Spleen (tissue), 11 donors: ENCODE results near the gene PRKG1. TPM values are rescaled to one million over a fixed set of nuclear protein-coding genes. Genes with fewer than 3 reads are reported as not detected.

Experiments used
- DNase-seq: peaks from one replicate; pipeline ENCODE4 v3.0.0-alpha.2; 2020
- H3K27ac ChIP-seq, 8 donors: fragments of 200-600 bp; sonication (generic) in 7 of 8; 1 replicate in 4 of 8; 2 replicates in 4 of 8; pipeline versions ENCODE4 v1.5.0 to v1.8.0; 2016 to 2021; ENCODE audit warnings: inconsistent platforms in 4 of 8, mild to moderate bottlenecking in 4 of 8, moderate library complexity in 1 of 8
- H3K27me3 ChIP-seq, 7 donors: fragments of 200-600 bp; sonication (generic) in 6 of 7; replicated peaks in 1 of 7; 1 replicate in 4 of 7; 2 replicates in 3 of 7; pipeline versions ENCODE4 v1.5.0 to v1.8.0; 2016 to 2021; ENCODE audit warnings: inconsistent platforms in 3 of 7, mild to moderate bottlenecking in 1 of 7
- H3K36me3 ChIP-seq, 6 donors: fragments of 200-600 bp; sonication (generic) in 5 of 6; 1 replicate in 4 of 6; 2 replicates in 2 of 6; pipeline versions ENCODE4 v1.5.0 to v1.8.0; 2016 to 2021; ENCODE audit warnings: inconsistent platforms in 2 of 6
- H3K4me1 ChIP-seq, 6 donors: fragments of 200-600 bp; sonication (generic) in 5 of 6; 1 replicate in 3 of 6; 2 replicates in 3 of 6; pipeline versions ENCODE4 v1.5.0 to v1.8.0; 2016 to 2021; ENCODE audit warnings: inconsistent platforms in 3 of 6
- H3K4me3 ChIP-seq, 8 donors: fragments of 200-600 bp; sonication (generic) in 7 of 8; 1 replicate in 4 of 8; 2 replicates in 4 of 8; pipeline versions ENCODE4 v1.5.0 to v1.8.0; 2016 to 2021; ENCODE audit warnings: inconsistent platforms in 4 of 8, mild to moderate bottlenecking in 4 of 8, moderate library complexity in 2 of 8
- H3K9me3 ChIP-seq, 8 donors: fragments of 200-600 bp; sonication (generic) in 7 of 8; 1 replicate in 4 of 8; 2 replicates in 4 of 8; pipeline versions ENCODE4 v1.5.0 to v1.8.0; 2016 to 2021; ENCODE audit warnings: inconsistent platforms in 4 of 8
- CTCF ChIP-seq, 11 experiments: fragments of 200-600 bp in 7 of 11; fragments of 450-650 bp in 4 of 11; sonication (generic) in 4 of 11; IDR thresholded peaks in 8 of 11; conservative IDR thresholded peaks in 3 of 11; 1 replicate in 7 of 11; 2 replicates in 4 of 11; pipeline versions ENCODE4 v1.4.0 to v1.8.0; 2016 to 2021; ENCODE audit warnings: antibody characterized with exemption in 11 of 11, inconsistent platforms in 4 of 11, mild to moderate bottlenecking in 1 of 11
- POLR2A ChIP-seq, 3 donors: fragments of 450-650 bp; IDR thresholded peaks; one replicate each; pipeline ENCODE4 v1.5.1; 2017; ENCODE audit warnings: antibody characterized with exemption in 3 of 3, mild to moderate bottlenecking in 1 of 3
- POLR2AphosphoS5 ChIP-seq, 3 donors: sonication (generic); formaldehyde crosslinking; IDR thresholded peaks; one replicate each; pipeline ENCODE4 v1.5.1; 2017; ENCODE audit warnings: antibody characterized with exemption in 3 of 3
- WGBS, 5 donors: extraction: QIAGEN DNeasy Blood & Tissue Kit in 3 of 5; methylation state at CpG; one replicate each; pipeline versions ENCODE4 v1.1.5 to v1.1.7; 2013 to 2018; 5-methylcytosine and 5-hydroxymethylcytosine counted together
- intact Hi-C: fragments of 100-400 bp; cut with DNase I; formaldehyde crosslinking; loops from one replicate; pipeline ENCODE4 v1.15.0; 2023; ENCODE audit warnings: low total_unique reads
- polyA plus RNA-seq, 3 donors: library from polyadenylated mRNA; stranded (reverse); fragments of 200-250 nt; gene quantifications; one replicate each; pipeline ENCODE4 v1.2.1, GENCODE V29; 2013
- total RNA-seq, 7 donors: library from RNA; depleted of rRNA in 3 of 7; stranded (reverse); fragments of >200 nt in 3 of 7; fragmentation: NEBNext Ultra II Directional in 4 of 7; extraction: Animal tissue kit (Norgen Biotek cat#: 25700) in 4 of 7; gene quantifications; one replicate each; pipeline versions ENCODE4 v1.1.0 to v1.2.1, GENCODE V29; 2016 to 2021
- donor health status: healthy with polysubstance abuse.
- donor health status: DM: no; HTN: no; CAD: no; lungs with moderate emphysema.
- donor health status: DM: no; HTN: no; CAD: no.
- donor health status: Bipolar disorder and iron deficiency.
- donor health status: healthy.
- donor health status: DM: no; HTN: no; CAD: no.
- donor health status: DM: yes; HTN: yes; CAD: no.

PRKG1 gene
- total and polyA plus RNA-seq, 10 donors, result 0.65 to 10.5 (median 7.2) TPM

- H3K4me1 ChIP-seq, result no peaks in the 10 kb centered on the region
- no peaks in the 10 kb centered on the region for H3K36me3 ChIP-seq
- H3K9me3 ChIP-seq, result no peaks in the 10 kb centered on the region
- no peak overlapping the region for H3K4me3 ChIP-seq
- TF ChIP-seq POLR2A (IDR thresholded peaks at IDR 0.05), result no peak
- no peak for TF ChIP-seq CTCF (IDR thresholded peaks at IDR 0.05 in 8 of 11, conservative IDR thresholded peaks at IDR 0.05 in 3 of 11)
- TF ChIP-seq POLR2AphosphoS5 (IDR thresholded peaks at IDR 0.05), result no peak
- DNase-seq, result no peak
- 63 to 100% (median 75%) methylated on average over 1 of the region's 1 CpG for WGBS, 5 donors
- H3K27ac ChIP-seq, result no peak overlapping the region
- H3K27me3 ChIP-seq, result no peaks in the 10 kb centered on the region
- intact Hi-C loops, result no loop called here
These were observed 1262.9 kb downstream of the PRKG1 start for GRCh38 chr10:52337225-52337624.

DNA sequence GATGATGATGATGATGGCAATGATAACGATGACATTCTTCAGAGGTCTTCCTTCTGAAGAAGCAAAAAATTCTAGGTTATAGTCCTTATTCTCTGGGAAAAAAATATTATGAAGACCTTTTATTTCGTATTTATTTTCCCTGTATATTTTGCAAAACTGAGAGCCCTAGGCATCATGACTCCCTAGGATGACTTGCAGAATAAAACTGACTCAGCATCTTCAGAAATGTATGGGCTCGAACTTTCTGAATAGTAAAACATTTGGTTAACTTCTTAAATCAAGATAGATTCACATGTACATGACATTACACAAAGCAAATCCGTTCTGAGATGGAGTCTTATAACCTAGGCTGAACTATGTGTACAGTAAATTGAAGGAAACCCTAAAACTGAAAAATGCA is 1269.2 kb downstream of the PRKG1 start:
- no peak for DNase-seq
- Histone ChIP-seq H3K36me3 (no peaks in the 10 kb centered on the region), H3K9me3 (peaks cover 0 to 20% (median 0%) of the 10 kb centered on the region in 8 donors), H3K4me3 (no peak overlapping the region), H3K27me3 (no peaks in the 10 kb centered on the region), H3K4me1 (no peaks in the 10 kb centered on the region), H3K27ac (no peak overlapping the region)
- WGBS, 5 donors, result 48 to 68% (median 49%) methylated on average over 4 of the region's 4 CpGs
- intact Hi-C loops, result no loop called here
- no peak for TF ChIP-seq CTCF (IDR thresholded peaks at IDR 0.05 in 8 of 11, conservative IDR thresholded peaks at IDR 0.05 in 3 of 11)
- no peak for TF ChIP-seq POLR2A (IDR thresholded peaks at IDR 0.05)
- no peak for TF ChIP-seq POLR2AphosphoS5 (IDR thresholded peaks at IDR 0.05)

DNA sequence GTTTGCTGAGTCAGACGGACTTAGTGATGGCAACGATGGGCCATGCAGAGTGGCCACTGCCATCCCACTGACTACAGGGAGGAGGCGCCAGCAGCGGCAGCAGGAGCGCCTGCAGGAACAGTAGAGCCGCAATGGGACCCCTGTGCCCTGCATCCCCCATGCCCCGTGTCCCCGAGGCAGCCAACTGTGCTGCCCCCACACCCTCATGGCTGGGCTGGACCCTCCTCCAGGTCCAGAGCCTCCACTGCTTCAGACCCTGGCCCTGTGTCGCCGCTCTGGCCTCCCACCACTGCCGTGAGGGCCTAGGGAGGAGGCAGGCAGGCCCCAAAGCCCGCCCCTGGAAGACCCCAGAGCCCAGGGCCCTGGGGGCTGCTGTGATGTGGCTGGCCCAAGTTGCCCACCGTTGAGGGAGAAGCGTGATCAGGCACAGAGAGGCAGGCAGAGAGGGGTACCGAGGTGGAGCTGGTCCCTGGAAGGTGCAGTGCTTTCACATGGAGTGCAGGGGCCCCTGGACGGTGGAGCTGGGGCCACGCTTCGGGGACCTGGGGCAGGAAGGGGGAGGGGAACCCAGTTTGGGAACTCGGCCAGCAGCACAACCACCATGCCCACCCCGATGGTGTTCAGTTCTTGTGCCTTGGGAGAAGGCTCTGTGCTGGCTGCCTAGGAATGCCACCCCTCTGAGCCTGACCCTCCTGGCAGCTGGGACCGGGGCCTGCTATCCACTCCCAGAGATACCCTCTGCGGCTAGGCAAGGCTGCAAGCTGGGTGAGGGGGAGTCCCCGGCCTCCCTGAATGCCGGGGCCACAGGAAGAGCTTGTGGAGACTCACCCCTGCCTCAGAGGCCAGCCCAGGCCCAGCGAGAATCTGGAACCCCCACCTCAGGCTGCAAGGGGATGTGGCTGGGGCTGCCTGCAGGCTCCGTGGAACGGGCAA is 1272.4 kb downstream of the PRKG1 start:
- TF ChIP-seq POLR2A (IDR thresholded peaks at IDR 0.05), result no peak
- no peak for TF ChIP-seq POLR2AphosphoS5 (IDR thresholded peaks at IDR 0.05)
- TF ChIP-seq CTCF (IDR thresholded peaks at IDR 0.05 in 8 of 11, conservative IDR thresholded peaks at IDR 0.05 in 3 of 11), result no peak
- Histone ChIP-seq H3K27me3 (no peaks in the 10 kb centered on the region), H3K9me3 (peaks cover 0 to 20% (median 0%) of the 10 kb centered on the region in 8 donors), H3K4me1 (no peaks in the 10 kb centered on the region), H3K4me3 (no peak overlapping the region), H3K36me3 (no peaks in the 10 kb centered on the region), H3K27ac (no peak overlapping the region)
- 83 to 95% (median 90%) methylated on average over 15 to 27 of the region's 27 CpGs for WGBS, 5 donors
- peak; percentile 61 for DNase-seq
- intact Hi-C loops, result no loop called here

GRCh38 chr10:52347327-52347667 is 1273.0 kb downstream of the PRKG1 start:
- 85 to 94% (median 86%) methylated on average over 4 to 5 of the region's 5 CpGs for WGBS, 5 donors
- Histone ChIP-seq H3K36me3 (no peaks in the 10 kb centered on the region), H3K9me3 (peaks cover 0 to 20% (median 0%) of the 10 kb centered on the region in 8 donors), H3K4me3 (no peak overlapping the region), H3K27ac (no peak overlapping the region), H3K4me1 (no peaks in the 10 kb centered on the region), H3K27me3 (no peaks in the 10 kb centered on the region)
- DNase-seq, result peak; percentile 61
- intact Hi-C loops, result no loop called here
- TF ChIP-seq POLR2AphosphoS5 (IDR thresholded peaks at IDR 0.05) (no peak), POLR2A (IDR thresholded peaks at IDR 0.05) (no peak), CTCF (IDR thresholded peaks at IDR 0.05 in 8 of 11, conservative IDR thresholded peaks at IDR 0.05 in 3 of 11) (no peak)
